GM18868 (cell line): ENCODE measurements around the gene PKIG.

Experiments used
- ATAC-seq: cut with Tn5 transposase; IDR thresholded peaks from one replicate; pipeline ENCODE4 v1.9.1; 2021; ENCODE audit warnings: mild to moderate bottlenecking, moderate library complexity; ENCODE audit not compliant: unreplicated experiment

The PKIG gene

DNA sequence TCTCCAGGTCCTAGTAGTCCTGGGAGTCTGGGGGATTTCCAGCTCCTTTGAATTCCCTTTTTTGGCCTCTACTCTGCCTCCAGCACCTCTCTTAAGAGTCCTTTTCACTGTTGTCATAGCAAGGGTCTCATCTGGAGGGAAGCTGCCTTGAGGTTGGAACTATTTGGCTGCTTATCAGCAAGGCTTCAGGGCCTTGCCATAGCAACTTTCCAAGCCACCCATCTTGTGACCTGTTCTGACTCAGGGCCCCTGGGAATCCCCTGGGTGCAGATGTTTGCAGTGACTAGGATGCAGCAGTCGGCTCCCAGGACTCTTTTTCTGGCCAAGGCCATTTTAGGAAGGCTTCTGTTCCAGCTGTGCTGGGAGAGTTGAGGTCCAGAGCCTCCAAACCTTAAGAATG is 12.4 kb downstream of the PKIG start:
- peak; percentile 71 for ATAC-seq

DNA sequence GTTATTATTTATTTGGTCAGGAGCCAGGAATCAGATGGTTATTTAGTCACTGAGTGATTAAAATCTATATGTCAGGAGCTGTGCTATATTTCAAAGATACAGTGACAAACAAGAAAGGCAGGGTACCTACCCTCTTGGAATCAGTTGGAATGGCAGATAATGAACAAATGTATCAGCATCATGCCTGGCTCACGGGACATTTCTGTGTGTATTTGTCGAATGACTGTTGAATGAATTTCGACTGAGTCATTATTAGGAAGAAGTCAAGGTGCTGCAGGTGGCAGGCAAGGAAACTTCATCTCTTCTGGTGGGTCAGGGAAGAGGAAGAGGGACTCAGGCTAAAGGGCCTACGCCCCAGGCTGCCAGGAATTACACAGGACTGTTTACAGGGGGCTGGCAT is 13.6 kb downstream of the PKIG start:
- no peak for ATAC-seq

DNA sequence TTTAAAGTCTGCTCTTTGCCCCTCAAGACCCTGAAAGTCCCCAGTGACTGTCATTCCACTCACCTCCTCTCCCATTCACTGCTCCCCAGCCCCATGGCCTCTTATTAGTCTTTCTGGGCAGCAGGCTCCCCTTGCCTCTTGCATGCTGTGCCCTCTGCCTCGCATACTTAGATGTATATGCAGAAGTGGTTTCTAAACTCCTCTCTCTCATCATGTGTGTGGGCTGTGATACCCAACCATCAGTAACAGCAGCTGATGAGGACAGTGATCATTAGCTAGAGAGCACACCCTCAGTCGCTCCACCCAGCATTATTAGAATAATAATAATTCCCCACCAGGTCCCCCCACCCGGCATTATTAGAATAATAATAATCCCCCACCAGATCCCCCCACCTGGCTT is 14.5 kb downstream of the PKIG start:
- ATAC-seq, result no peak

DNA sequence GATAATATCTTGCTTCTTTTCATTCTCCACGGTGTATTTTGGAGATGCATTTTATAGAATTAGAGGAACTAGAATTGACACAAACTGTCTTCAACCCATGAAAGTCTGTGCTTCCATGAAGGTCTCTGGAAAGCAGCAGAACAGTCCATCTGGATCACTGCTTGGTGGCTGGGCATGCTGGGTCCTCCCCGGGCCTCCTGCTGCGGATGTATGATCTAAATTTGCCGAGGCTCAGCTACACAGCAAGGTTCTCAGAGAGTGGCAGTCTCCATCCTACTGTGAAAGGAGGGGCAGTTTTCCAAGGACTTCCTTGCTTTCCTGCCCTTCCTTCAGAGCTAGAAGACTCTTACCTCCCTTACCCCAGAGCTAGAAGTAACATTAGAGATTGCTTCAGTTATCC is 15.1 kb downstream of the PKIG start:
- ATAC-seq, result no peak

DNA sequence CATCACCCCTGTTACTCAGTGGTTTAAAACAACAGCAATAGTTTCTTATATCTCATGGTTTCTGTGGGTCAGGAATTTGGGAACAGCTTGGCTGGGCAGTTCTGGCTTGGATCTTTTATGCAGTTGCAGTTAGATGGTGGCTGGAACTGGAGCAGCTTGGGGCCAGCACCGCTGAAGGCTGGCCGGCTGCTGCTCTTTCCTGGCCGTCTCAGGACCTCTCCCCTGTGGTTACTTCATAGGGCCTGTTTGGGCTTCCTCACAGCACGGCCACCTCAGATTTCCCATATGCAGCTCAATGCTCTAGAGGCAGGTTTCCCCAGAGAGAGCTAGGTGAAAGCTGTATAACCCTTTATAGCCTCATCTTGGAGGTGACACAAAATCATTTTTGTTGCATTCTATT is 15.6 kb downstream of the PKIG start:
- no peak for ATAC-seq

DNA sequence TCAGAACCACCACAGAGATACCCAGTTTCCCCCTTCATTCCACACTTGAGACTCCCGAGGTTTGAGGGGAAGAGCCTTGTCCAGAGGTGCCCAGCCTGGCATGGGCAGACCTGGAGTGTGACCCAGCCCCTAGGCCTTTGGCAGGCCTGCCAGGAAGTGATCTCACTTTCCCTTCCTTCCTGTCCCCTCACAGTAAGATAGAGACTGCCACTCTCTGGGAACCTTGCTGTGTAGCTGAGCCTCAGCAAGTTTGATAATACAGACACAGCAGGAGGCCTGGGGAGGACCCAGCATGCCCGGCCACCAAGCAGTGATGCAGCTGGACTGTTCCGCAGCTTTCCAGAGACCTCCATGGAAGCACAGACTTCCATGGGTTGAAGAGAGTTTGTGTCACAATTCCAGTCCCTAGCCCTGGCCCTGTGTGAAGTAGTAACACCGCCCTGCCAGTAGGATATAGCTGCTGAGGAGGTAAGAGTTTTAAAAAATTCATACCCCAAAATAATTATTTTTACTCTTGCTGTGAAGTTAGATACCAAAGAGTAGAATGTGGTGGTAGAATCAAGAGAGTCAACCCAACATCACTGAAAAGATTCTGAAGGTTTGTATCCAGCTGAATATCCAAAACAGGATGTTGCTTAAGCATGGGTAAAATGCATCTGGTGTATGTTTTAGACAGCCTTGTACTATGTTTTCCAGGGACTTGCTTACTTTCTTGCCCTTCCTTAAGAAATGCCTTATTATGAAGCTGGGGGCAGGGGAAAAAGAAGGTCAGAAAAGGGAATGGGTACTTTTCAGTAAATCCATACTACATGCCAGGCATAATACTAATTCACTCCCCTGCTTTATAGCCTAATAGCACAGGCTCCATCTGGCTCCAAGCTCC is 16.3 kb downstream of the PKIG start:
- no peak for ATAC-seq

DNA sequence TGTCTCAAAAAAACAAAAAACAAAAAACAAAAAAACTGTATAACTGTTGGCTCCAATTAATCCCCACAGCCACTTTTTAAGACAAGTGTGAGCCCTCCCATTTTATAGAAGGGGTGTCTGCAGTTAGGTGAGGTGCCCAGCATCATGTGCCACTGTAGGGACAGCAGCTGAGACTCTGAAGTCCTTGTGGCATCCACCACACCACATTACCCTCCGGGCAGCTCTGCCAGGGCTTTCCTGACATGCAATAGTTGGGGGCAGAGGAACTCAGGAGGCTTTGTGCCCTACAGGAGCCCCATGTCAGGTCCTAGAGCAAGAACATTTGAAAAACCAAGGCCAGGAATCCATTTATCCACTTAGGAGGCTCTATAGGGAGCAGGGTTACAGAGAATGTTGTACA is 17.3 kb downstream of the PKIG start:
- ATAC-seq, result no peak

DNA sequence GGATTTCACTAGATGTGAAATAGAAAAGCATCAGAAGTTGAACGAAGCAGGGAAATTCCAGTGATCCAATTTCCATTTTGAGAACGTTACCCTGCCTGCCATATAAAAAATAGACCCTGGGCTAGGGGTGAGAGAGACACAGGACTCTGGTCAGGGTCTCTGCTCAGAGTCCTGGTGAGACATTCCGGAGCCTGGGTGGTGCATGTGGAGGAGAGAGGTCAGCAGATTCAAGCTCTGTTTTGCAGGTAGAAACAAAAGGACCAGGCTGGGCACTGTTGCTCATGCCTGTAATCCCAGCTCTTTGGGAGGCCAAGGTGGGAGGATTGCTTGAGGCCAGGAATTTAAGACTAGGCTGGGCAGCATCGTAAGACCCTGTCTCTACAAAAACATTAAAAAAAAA is 17.9 kb downstream of the PKIG start:
- no peak for ATAC-seq

DNA sequence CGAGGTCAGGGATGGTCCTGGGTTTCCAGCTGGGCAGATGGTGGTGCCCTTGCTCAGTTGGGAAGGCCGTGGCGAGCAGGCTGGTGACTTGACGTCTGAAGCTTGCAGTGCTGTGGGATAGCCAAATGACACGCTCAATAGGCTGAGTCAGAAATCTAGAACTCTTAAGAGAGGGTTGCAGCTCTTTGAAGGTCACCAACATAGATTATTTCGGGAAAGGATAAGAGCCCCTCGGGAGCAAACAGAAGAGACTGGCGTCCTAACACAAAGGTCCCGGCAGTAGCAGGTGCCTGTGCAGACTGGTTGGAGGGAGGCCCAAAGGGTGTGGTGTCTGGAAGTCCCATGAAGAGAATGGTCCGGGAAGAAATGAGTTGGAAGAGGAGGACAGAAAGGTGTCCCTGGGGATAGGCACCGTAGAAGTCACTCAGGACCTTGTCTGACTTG is 18.4 kb downstream of the PKIG start:
- no peak for ATAC-seq

DNA sequence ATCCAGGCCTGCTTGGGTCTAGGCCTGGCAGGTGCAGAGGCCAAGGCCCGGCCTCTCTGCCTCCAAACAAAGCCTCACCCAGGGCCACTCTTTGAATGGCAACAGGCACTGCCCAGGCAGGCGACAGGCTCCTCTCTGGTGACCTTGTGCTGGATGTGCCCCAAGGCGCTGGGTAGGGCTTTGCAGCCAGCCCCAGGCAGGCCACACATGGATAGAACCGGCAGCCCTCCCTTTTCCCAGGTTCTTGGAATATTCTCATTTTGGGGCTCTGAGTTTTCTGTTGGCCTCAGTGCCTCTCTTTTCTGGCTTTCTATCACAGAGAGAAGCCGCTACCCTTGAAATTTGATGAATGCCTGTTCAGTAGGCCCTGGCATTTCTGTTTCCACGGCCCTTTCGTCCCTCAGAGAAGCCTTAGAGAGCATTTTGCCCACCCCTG is 18.9 kb downstream of the PKIG start:
- no peak for ATAC-seq

DNA sequence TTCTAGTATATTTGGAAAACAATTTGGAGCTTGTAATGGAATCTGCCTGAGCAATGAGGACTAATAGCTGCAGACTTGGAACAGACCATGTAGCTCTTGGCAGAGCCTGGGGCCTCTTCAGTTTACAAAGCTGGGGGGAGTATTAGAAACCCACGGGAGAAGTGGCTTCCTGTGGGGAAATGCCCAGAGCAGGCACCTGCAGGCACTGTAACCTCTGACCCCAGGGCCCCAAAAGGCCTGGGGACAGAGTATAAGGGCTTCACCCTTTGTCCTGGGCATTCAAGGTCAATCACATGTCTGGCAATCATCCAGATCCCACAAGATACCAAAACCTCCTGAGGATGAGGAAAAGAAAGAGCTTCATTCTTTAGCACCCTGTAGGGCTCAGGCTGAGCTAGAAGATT is 19.4 kb downstream of the PKIG start:
- ATAC-seq, result no peak

DNA sequence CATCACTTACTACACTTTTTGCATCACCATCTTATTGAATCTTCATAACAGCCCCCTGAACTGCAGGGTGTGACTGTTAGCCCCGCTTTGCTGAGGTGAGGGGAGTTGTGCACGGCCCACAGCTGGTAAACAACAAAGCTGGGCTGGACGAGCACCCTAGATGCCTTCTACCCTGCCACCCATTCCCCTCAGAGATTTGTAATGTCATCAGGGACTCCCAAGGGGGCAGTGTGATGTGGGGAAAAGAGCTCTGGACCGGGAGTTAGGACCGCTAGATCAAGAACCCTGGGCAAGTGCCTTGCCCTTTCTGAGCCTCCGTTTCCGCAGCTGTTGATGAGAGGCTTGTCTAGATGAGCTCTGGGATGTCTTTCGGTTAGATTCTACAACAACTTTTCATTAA is 20.9 kb downstream of the PKIG start:
- no peak for ATAC-seq

DNA sequence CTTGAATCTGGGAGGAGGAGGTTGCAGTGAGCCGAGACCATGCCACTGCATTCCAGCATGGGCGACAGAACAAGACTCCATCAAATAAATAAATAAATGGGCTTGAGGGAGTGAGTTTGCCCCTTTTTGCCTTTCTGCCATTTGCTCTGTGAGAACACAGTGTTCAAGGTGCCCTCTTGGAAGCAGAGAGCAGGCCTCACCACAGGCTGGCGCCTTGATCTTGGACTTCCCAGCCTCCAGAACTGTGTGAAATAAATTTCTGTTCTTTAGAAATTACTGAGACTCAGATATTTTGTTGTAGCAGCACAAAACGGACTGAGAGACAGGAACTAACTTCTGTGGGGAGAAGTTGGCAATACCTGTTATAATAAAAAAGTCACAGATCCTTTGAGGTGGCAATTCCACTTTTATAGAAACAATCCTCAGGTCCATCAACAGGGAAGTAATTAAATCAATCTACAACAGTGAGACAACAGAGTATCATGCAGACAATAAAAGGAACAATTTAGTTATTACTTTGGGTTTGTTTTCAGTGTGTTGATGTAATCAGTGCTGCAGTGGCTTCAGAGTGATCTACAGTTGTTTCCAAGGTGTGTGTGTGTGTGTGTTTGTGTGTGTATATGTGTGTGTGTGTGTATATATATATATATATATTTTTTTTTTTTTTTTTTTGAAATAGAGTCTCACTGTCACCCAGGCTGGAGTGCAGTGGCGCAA is 24.5 kb downstream of the PKIG start:
- no peak for ATAC-seq

DNA sequence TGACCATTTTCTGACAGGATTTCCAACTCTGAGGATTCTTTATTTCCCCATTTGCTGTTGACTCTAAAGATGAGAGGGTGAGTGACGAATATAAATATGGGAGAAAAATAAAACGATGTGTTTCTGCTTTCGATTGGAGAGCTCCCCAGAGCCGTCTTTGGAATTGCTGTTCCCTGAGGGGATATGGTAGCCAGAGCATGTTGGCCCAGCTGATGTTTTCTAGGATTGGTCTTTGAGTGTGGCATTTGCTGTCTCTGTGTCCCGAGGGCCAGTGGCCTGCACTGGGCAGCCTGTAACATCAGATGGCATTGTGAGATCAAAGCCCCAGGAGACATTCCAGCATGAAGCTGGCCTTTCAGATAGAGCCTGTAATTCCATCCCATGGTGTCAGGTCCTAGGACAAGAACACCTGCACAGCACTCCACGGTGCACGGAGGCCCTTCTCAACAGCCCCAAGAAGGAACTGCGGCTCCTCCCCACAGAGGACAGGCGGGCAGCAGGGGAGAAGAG is 26.7 kb downstream of the PKIG start:
- no peak for ATAC-seq

DNA sequence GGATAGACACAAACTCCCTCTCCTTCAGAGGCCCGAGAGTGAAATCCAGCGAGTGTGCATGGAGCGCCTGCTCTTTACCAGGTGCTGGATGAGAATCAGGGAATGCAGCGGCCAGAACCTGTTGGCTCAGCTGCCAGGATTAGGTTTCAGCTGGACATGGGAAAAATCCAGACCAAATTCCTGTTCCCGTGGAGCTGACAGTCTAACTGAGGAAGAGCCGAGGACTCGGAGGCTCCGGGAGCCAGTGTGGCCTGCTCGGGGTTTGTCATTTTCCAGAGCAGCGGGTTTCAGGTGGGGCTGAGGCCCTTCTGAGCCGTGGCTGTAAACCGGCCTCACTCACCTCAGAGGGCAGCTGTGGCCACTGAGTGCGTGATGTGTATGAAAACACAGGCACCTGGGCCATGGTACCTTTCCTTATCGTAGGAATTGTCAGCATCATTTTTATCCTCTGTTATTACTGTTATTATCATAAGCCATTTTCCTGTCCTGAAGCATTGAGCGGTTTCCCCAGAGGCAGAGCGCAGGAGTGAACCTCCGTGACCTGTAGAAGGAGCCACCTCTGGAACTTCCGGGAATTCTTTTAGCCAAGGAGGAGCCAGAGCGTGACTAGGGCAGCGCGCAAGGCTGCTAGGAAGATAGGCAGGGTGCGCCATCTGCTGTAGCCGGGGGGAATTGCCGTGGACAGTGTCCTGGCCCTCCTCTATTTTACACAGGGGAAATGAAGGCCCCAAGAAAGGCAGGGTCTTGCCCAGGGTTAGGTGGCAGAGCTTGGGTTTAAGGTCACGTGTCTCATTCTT is 27.3 kb downstream of the PKIG start:
- ATAC-seq, result peak; percentile 66

DNA sequence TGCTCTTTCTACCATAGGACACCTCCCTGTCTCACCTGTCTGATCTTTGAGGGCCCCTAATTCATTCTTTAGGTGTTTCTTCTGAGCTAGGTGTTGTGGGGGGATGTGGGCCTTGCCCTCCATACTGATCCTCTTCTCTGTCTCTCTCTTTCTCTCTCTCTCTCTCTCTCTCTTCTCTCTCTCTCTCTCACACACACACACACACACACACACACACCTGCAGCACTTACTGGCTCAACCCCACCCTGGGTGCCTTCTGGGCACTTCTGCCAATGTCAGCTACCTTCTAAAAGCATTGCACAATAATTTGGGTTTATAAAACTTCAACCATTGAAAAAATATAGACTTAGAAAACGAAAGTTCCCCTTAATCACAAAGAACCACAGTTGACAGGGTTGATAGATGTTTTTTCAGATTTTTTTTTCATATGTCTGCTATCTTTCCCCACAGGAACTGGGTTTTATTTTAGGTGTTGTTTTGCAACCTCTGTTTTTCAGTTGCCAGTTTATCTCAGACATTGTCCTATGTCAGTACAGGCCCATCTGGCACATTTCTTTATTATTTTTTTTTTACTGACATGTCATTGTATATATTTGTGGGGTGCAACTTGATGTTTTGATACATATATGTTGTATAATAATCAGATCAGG is 28.1 kb downstream of the PKIG start:
- ATAC-seq, result peak; percentile 10

DNA sequence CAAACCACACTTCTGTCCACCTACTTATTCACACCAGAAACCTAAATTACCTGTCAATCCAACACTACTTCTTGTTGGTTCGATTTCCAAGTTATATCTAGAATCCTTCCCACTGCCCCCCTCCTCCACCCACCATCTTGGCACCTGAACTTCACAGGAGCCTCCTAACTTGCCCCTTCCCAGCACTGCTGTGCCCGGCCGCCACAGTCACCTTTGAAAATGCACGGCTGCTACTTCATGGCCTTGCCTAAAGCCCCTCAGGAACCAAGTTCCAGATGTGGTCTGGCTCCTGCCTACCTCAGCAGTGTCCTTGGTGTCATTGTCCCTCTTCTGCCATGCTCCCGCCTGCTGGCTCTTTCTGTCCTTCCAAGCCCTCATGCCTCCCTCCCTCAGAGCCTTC is 31.2 kb downstream of the PKIG start:
- no peak for ATAC-seq

DNA sequence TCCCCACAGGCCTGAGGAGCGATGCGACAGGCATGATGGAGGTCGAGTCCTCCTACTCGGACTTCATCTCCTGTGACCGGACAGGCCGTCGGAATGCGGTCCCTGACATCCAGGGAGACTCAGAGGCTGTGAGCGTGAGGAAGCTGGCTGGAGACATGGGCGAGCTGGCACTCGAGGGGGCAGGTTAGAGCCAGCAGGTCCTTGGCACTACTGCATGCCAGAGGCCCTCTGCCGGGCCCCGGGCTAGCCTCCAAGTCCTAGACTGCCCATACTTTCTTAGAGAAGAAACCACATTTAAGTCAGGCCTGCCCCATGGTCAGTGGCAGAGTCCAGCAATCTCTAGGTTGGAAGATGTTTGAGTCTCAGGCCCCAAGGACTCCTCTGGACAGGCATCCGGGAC is 32.1 kb downstream of the PKIG start:
- ATAC-seq, result no peak

DNA sequence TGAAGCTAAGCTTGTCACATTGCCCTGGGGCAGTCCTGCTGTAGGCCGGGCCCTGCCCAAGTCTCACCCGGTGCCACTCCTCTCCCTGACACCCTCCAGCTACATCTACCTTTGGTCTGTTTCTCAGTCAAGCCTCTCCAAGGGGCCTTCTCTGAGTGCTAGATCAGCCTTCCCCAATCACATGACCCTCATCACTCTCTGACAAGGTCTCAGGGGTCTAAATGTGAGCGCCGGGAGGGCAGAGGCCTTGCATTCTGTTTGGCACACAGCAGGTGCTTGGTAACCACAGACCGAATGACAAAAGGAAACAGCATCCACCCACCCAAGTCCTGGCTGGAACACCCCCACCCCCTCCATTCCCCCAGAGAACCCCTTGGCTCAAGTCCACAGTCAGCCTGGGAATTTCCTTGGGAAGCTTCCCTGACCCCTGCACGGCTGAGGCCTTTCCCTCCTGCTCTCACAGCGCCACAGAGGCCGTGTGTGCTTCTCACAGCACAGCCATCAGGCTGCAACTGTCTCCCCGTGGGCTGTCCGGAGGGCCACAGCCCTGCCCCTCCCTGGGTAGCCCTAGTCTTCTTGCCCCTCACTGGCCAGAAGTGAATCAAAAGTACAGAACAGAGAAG is 32.9 kb downstream of the PKIG start:
- ATAC-seq, result no peak

DNA sequence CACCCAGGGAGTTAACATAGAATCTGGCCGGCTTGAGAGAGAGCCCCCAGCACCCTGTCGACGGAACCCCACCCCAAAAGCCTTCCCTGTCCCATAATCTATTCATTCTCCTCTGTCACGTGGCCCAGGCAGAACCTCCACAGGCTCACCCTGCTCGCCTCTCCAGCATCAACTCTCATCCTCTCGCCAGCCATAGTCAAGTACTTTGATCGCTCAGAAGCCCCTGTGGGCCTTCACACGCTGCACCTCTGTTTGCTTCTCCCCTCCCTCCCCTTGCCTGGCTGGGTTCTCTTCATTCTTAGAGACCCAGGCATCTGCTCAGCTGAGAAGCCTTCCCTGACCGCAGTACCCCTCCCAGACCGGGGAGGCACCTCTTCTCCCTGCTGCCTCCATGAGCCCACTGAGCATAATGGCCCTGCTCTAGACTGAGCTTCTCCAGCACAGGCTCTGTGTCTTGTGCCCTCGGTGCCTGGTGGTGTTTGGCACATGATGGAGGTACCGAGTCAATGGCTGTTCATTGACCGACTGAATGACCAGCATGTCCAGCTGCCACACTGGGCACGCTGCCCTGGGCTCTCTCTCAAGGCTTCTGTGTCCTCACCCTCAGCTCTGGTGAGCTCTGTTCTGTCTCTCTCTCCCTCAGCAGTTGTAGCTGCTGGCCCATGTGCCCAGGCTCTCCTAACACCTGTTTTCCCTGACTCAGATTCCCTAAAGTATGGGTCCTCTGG is 33.7 kb downstream of the PKIG start:
- ATAC-seq, result no peak
